Thymus (tissue), 11 donors: ENCODE data around the gene ERICH6B. TPM values are rescaled to one million over a fixed set of nuclear protein-coding genes. Genes with fewer than 3 reads are reported as not detected.

ENCODE experiments used
- DNase-seq, 9 donors: peaks; one replicate each; pipeline ENCODE4 v3.0.0-alpha.2; 2013; ENCODE audit warnings: low spot score in 9 of 9, low read depth in 6 of 9, missing footprints in 1 of 9
- H3K27ac ChIP-seq, 2 donors: one replicate each; pipeline ENCODE4 v1.5.1; 2013; ENCODE audit warnings: control low read depth in 1 of 2, low read depth in 1 of 2, low read length in 1 of 2, mild to moderate bottlenecking in 1 of 2, moderate library complexity in 1 of 2
- H3K27me3 ChIP-seq, 2 donors: one replicate each; pipeline ENCODE4 v1.5.1; 2013; ENCODE audit warnings: low read length in 1 of 2; ENCODE audit not compliant: control insufficient read depth in 2 of 2, insufficient read depth in 1 of 2
- H3K36me3 ChIP-seq, 2 donors: one replicate each; pipeline ENCODE4 v1.5.1; 2013; ENCODE audit warnings: low read length in 1 of 2, mild to moderate bottlenecking in 1 of 2, moderate library complexity in 1 of 2; ENCODE audit not compliant: control insufficient read depth in 2 of 2, insufficient read depth in 2 of 2
- H3K4me1 ChIP-seq, 2 donors: one replicate each; pipeline ENCODE4 v1.5.1; 2013; ENCODE audit warnings: low read length in 2 of 2; ENCODE audit not compliant: control insufficient read depth in 2 of 2, insufficient read depth in 2 of 2
- H3K4me3 ChIP-seq, 2 donors: one replicate each; pipeline ENCODE4 v1.5.1; 2013; ENCODE audit warnings: low read length in 2 of 2, control low read depth in 1 of 2, mild to moderate bottlenecking in 1 of 2
- H3K9me3 ChIP-seq, 2 donors: one replicate each; pipeline ENCODE4 v1.5.1; 2013; ENCODE audit warnings: low read length in 1 of 2, mild to moderate bottlenecking in 1 of 2; ENCODE audit not compliant: control insufficient read depth in 2 of 2, insufficient read depth in 1 of 2
- WGBS: extraction: QIAGEN DNeasy Blood & Tissue Kit; methylation state at CpG from one replicate; pipeline ENCODE4 v1.1.7; 2013; 5-methylcytosine and 5-hydroxymethylcytosine counted together
- polyA plus RNA-seq: library from polyadenylated mRNA; stranded (reverse); fragments of 200-250 nt; gene quantifications from one replicate; pipeline ENCODE4 v1.2.3, GENCODE V29; 2013
- total RNA-seq: library from RNA; stranded (reverse); fragments of 120-200 nt; gene quantifications from one replicate; pipeline ENCODE4 v1.2.4, GENCODE V29; 2013
- donor health status: healthy.

Gene ERICH6B
- total and polyA plus RNA-seq, 2 donors, result not detected

GRCh38 chr13:45592758-45593157 lies 22.8 kb downstream of the ERICH6B start:
- H3K9me3 ChIP-seq, result no peaks in the 10 kb centered on the region
- 86% methylated on average over 2 of the region's 2 CpGs for WGBS
- H3K4me3 ChIP-seq, result no peak overlapping the region
- no peak for DNase-seq
- no peak overlapping the region for H3K27ac ChIP-seq
- H3K4me1 ChIP-seq, result no peaks in the 10 kb centered on the region
- H3K27me3 ChIP-seq, result peaks cover 0 to 3% of the 10 kb centered on the region in 2 donors
- H3K36me3 ChIP-seq, result no peaks in the 10 kb centered on the region

GRCh38 chr13:45590066-45590465 lies 25.5 kb downstream of the ERICH6B start:
- no peak for DNase-seq
- Histone ChIP-seq H3K27me3 (peaks cover 0 to 3% of the 10 kb centered on the region in 2 donors), H3K36me3 (no peaks in the 10 kb centered on the region), H3K4me1 (no peaks in the 10 kb centered on the region), H3K9me3 (no peaks in the 10 kb centered on the region), H3K4me3 (no peak overlapping the region), H3K27ac (no peak overlapping the region)
- WGBS, result 95% methylated on average over 4 of the region's 4 CpGs

GRCh38 chr13:45587897-45588296 lies 27.6 kb downstream of the ERICH6B start:
- DNase-seq, result no peak
- WGBS, result 100% methylated on average over 1 of the region's 1 CpG
- H3K9me3 ChIP-seq, result no peaks in the 10 kb centered on the region
- H3K36me3 ChIP-seq, result no peaks in the 10 kb centered on the region
- H3K4me3 ChIP-seq, result no peak overlapping the region
- H3K4me1 ChIP-seq, result no peaks in the 10 kb centered on the region
- H3K27ac ChIP-seq, result no peak overlapping the region
- H3K27me3 ChIP-seq, result no peaks in the 10 kb centered on the region

- no peak for DNase-seq
- Histone ChIP-seq H3K27ac (no peak overlapping the region), H3K36me3 (no peaks in the 10 kb centered on the region), H3K9me3 (no peaks in the 10 kb centered on the region), H3K4me3 (no peak overlapping the region), H3K27me3 (no peaks in the 10 kb centered on the region), H3K4me1 (no peaks in the 10 kb centered on the region)
- WGBS, result 93% methylated on average over 6 of the region's 6 CpGs
Measured at GRCh38 chr13:45584816-45585215, 30.7 kb downstream of the ERICH6B start.

- Histone ChIP-seq H3K4me1 (no peaks in the 10 kb centered on the region), H3K4me3 (no peak overlapping the region), H3K27me3 (no peaks in the 10 kb centered on the region), H3K9me3 (no peaks in the 10 kb centered on the region), H3K36me3 (no peaks in the 10 kb centered on the region), H3K27ac (no peak overlapping the region)
- WGBS, result 81% methylated on average over 3 of the region's 3 CpGs
- no peak for DNase-seq
Measured at GRCh38 chr13:45582408-45583076, 33.0 kb downstream of the ERICH6B start.

- Histone ChIP-seq H3K4me3 (no peak overlapping the region), H3K4me1 (no peaks in the 10 kb centered on the region), H3K27ac (no peak overlapping the region), H3K9me3 (no peaks in the 10 kb centered on the region), H3K27me3 (peaks cover 0 to 2% of the 10 kb centered on the region in 2 donors), H3K36me3 (no peaks in the 10 kb centered on the region)
- no peak for DNase-seq
- 95% methylated on average over 4 of the region's 4 CpGs for WGBS
Measured at GRCh38 chr13:45576466-45576865, 39.1 kb downstream of the ERICH6B start.

- H3K36me3 ChIP-seq, result no peaks in the 10 kb centered on the region
- H3K4me3 ChIP-seq, result no peak overlapping the region
- DNase-seq, result no peak
- H3K9me3 ChIP-seq, result no peaks in the 10 kb centered on the region
- H3K27me3 ChIP-seq, result peaks cover 0 to 2% of the 10 kb centered on the region in 2 donors
- H3K4me1 ChIP-seq, result no peaks in the 10 kb centered on the region
- no peak overlapping the region for H3K27ac ChIP-seq
- 88% methylated on average over 1 of the region's 1 CpG for WGBS
Measured at GRCh38 chr13:45575830-45576180, 39.7 kb downstream of the ERICH6B start.

- Histone ChIP-seq H3K27ac (no peak overlapping the region), H3K27me3 (peaks cover 0 to 2% of the 10 kb centered on the region in 2 donors), H3K4me1 (no peaks in the 10 kb centered on the region), H3K9me3 (no peaks in the 10 kb centered on the region), H3K4me3 (no peak overlapping the region), H3K36me3 (no peaks in the 10 kb centered on the region)
- DNase-seq, result no peak
- WGBS, result 96% methylated on average over 16 of the region's 16 CpGs
Measured at GRCh38 chr13:45575146-45575829, 40.3 kb downstream of the ERICH6B start.

- Histone ChIP-seq H3K4me3 (no peak overlapping the region), H3K27me3 (no peaks in the 10 kb centered on the region), H3K36me3 (no peaks in the 10 kb centered on the region), H3K27ac (no peak overlapping the region), H3K9me3 (no peaks in the 10 kb centered on the region), H3K4me1 (no peaks in the 10 kb centered on the region)
- no peak for DNase-seq
Measured at GRCh38 chr13:45565331-45565730, 50.2 kb downstream of the ERICH6B start.
